Kidney (tissue), 14 donors: ENCODE data around the gene TACC2. TPM values are rescaled to one million over a fixed set of nuclear protein-coding genes. Genes with fewer than 3 reads are reported as not detected.

Experiments
- DNase-seq, 5 donors: peaks; one replicate each; pipeline ENCODE4 v3.0.0-alpha.2; 2013 to 2020
- FAIRE-seq: peaks from 2 replicates; lab custom pipeline; 2012; peaks lifted over from hg19 to GRCh38; lab: Jason Lieb, UNC
- H3K27ac ChIP-seq, 2 donors: one replicate each; pipeline ENCODE4 v1.7.0; 2013; ENCODE audit warnings: low read depth in 2 of 2, low read length in 2 of 2, inconsistent platforms in 1 of 2
- H3K27me3 ChIP-seq: one replicate; pipeline ENCODE4 v1.7.1; 2013; ENCODE audit warnings: low read length, inconsistent platforms; ENCODE audit not compliant: control insufficient read depth, insufficient read depth
- H3K36me3 ChIP-seq, 3 donors: one replicate each; pipeline versions ENCODE4 v1.7.0 to v1.7.1; 2013; ENCODE audit warnings: low read length in 3 of 3, control low read depth in 1 of 3, inconsistent platforms in 1 of 3; ENCODE audit not compliant: insufficient read depth in 3 of 3, control insufficient read depth in 2 of 3
- H3K4me1 ChIP-seq, 3 donors: one replicate each; pipeline versions ENCODE4 v1.7.0 to v1.7.1; 2013; ENCODE audit warnings: low read length in 3 of 3, inconsistent platforms in 1 of 3, low read depth in 1 of 3; ENCODE audit not compliant: control insufficient read depth in 2 of 3, insufficient read depth in 2 of 3
- H3K4me3 ChIP-seq, 3 donors: one replicate each; pipeline versions ENCODE4 v1.7.0 to v1.8.1; 2013; ENCODE audit warnings: low read length in 3 of 3, control low read depth in 1 of 3, inconsistent platforms in 1 of 3
- H3K9ac ChIP-seq, 3 donors: one replicate each; pipeline versions ENCODE4 v1.7.0 to v1.7.1; 2013; ENCODE audit warnings: low read length in 3 of 3, control low read depth in 1 of 3, inconsistent platforms in 1 of 3
- H3K9me3 ChIP-seq, 3 donors: one replicate each; pipeline versions ENCODE4 v1.7.0 to v1.7.1; 2013; ENCODE audit warnings: low read length in 3 of 3, control low read depth in 1 of 3, inconsistent platforms in 1 of 3; ENCODE audit not compliant: control insufficient read depth in 2 of 3, insufficient read depth in 1 of 3
- CTCF ChIP-seq: IDR thresholded peaks from 3 replicates; pipeline ENCODE4 v1.5.1; 2012; ENCODE audit warnings: mild to moderate bottlenecking, moderate library complexity, borderline replicate concordance; ENCODE audit not compliant: insufficient read depth; ENCODE audit errors: extremely low read depth
- intact Hi-C: fragments of 100-400 bp; cut with DNase I; formaldehyde crosslinking; loops from one replicate; pipeline ENCODE4 v1.11.1; 2022
- polyA plus RNA-seq: library from polyadenylated mRNA; stranded (reverse); fragments of 350-450 nt; fragmentation: Illumina TruSeq; extraction: RNeasy Lipid Tissue Mini Kit (QIAGEN cat#74804); gene quantifications from one replicate; pipeline ENCODE4 v1.2.3, GENCODE V29; 2014; ENCODE audit warnings: low read depth, low replicate concordance; ENCODE audit not compliant: insufficient read depth
- total RNA-seq: library from RNA; stranded (reverse); fragmentation: NEBNext Ultra II Directional; extraction: Animal tissue kit (Norgen Biotek cat#: 25700); gene quantifications from one replicate; pipeline ENCODE4 v1.2.1, GENCODE V29; 2021
- donor health status: control.
- donor health status: control.
- donor health status: control.
- donor health status: control.
- donor health status: control.
- donor health status: DM: yes; HTN: yes; CAD: no.
- donor health status: Normal renal cell carcinoma (clear cell type).

The TACC2 gene
- total and polyA plus RNA-seq, 2 donors from 2014 or later = 36.4 to 81.0 TPM

DNA sequence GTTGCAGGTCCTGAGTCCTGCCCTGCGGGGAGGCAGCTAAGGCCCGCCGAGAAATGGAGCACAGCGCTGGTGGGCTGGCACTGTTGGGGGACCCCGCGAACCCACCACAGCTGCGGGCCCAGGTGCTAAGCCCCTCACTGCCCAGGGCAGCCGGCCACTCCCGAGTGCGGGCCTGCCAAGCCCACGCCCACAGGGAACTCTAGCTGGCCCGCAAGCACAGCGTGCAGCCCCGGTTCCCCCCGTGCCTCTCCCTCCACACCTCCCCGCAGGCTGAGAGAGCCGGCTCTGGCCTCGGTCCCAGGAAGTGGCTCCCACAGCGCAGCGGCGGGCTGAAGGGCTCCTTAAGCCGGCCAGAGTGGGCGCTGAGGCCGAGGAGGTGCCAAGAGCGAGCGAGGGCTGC, 10.5 kb upstream of the TACC2 start:
- peaks cover 0 to 6% (median 0%) of the 10 kb centered on the region in 3 donors for H3K4me1 ChIP-seq
- H3K27ac ChIP-seq = no peak overlapping the region
- H3K27me3 ChIP-seq = no peaks in the 10 kb centered on the region
- FAIRE-seq (no peak), DNase-seq (peak in 1 of 5 donors; percentile 75)
- intact Hi-C loops = no loop called here
- no peak overlapping the region for H3K4me3 ChIP-seq
- H3K9me3 ChIP-seq = no peaks in the 10 kb centered on the region
- no peak for TF ChIP-seq CTCF
- H3K9ac ChIP-seq = no peak overlapping the region
- H3K36me3 ChIP-seq = no peaks in the 10 kb centered on the region

- H3K9me3 ChIP-seq = peaks cover 0 to 8% (median 5%) of the 10 kb centered on the region in 3 donors
- H3K4me1 ChIP-seq = no peaks in the 10 kb centered on the region
- no peaks in the 10 kb centered on the region for H3K27me3 ChIP-seq
- intact Hi-C loops = no loop called here
- H3K4me3 ChIP-seq = no peak overlapping the region
- FAIRE-seq (no peak), DNase-seq (no peak)
- no peaks in the 10 kb centered on the region for H3K36me3 ChIP-seq
- TF ChIP-seq CTCF = no peak
- H3K27ac ChIP-seq = no peak overlapping the region
- H3K9ac ChIP-seq = no peak overlapping the region
These were observed 7.6 kb upstream of the TACC2 start for GRCh38 chr10:121981346-121981745.

DNA sequence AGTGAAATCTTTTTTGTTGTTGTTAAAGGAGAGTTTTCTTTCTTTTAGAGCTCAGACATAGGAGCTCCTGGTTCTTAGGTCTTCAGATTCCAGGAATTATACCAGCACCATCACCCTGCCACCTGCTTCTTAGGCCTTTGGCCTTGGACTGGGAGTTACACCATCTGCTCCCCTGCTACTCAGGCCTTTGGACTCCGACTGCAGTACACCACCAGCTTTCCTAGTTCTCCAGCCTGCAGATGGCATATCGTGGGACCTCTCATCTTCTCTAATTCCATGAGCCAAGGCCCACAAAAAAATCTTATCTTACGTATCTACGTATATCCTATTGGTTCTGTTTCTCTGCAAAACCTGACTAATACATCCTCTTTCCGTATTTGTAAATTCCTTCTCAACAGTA, 5.1 kb upstream of the TACC2 start:
- DNase-seq = no peak
- no peak for FAIRE-seq
- Histone ChIP-seq H3K9ac (no peak overlapping the region), H3K27ac (no peak overlapping the region), H3K36me3 (no peaks in the 10 kb centered on the region), H3K4me3 (no peak overlapping the region), H3K9me3 (peaks cover 0 to 8% (median 5%) of the 10 kb centered on the region in 3 donors), H3K27me3 (no peaks in the 10 kb centered on the region), H3K4me1 (peaks cover 0 to 2% (median 0%) of the 10 kb centered on the region in 3 donors)
- TF ChIP-seq CTCF = no peak
- intact Hi-C loops = no loop called here

DNA sequence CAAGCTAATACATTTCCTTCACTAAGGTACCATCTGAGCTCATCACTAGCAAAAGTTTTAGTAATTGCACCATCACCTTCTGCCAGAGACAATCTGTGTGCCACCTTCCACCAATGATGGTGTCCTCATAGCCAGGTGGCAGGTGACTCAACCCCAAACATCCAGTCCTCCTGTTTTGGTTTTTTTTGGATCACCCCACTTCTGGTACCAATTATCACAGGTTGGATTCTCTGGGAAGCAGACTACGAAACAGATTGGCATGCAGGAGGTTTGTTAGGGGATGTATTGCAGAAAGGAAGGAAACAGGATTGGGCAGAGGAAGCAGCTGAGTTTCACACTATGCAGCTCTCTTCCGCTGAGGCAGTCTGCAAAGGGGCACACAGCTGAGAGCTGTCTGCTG, 4.5 kb upstream of the TACC2 start:
- Histone ChIP-seq H3K9me3 (peaks cover 0 to 8% (median 5%) of the 10 kb centered on the region in 3 donors), H3K4me3 (no peak overlapping the region), H3K36me3 (no peaks in the 10 kb centered on the region), H3K9ac (no peak overlapping the region), H3K27ac (no peak overlapping the region), H3K27me3 (no peaks in the 10 kb centered on the region), H3K4me1 (peaks cover 0 to 2% (median 0%) of the 10 kb centered on the region in 3 donors)
- no peak for TF ChIP-seq CTCF
- DNase-seq (no peak), FAIRE-seq (no peak)
- intact Hi-C loops = no loop called here
